Anterior cingulate cortex (tissue), 58 donors: ENCODE measurements around the gene CDC45.
A peak's percentile ranks its signal among the peaks of the same experiment; 100 is the strongest.
"Not testable (repeated sequence)": the region's sequence is repeated elsewhere in the genome, so short reads cannot be mapped to it uniquely, and the experiment has no call there.

Experiments used
- DNase-seq, 58 donors: peaks; one replicate each; lab custom pipeline; 2025; lab: John Stamatoyannopoulos, UW

Gene CDC45, protein sequence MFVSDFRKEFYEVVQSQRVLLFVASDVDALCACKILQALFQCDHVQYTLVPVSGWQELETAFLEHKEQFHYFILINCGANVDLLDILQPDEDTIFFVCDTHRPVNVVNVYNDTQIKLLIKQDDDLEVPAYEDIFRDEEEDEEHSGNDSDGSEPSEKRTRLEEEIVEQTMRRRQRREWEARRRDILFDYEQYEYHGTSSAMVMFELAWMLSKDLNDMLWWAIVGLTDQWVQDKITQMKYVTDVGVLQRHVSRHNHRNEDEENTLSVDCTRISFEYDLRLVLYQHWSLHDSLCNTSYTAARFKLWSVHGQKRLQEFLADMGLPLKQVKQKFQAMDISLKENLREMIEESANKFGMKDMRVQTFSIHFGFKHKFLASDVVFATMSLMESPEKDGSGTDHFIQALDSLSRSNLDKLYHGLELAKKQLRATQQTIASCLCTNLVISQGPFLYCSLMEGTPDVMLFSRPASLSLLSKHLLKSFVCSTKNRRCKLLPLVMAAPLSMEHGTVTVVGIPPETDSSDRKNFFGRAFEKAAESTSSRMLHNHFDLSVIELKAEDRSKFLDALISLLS

DNA sequence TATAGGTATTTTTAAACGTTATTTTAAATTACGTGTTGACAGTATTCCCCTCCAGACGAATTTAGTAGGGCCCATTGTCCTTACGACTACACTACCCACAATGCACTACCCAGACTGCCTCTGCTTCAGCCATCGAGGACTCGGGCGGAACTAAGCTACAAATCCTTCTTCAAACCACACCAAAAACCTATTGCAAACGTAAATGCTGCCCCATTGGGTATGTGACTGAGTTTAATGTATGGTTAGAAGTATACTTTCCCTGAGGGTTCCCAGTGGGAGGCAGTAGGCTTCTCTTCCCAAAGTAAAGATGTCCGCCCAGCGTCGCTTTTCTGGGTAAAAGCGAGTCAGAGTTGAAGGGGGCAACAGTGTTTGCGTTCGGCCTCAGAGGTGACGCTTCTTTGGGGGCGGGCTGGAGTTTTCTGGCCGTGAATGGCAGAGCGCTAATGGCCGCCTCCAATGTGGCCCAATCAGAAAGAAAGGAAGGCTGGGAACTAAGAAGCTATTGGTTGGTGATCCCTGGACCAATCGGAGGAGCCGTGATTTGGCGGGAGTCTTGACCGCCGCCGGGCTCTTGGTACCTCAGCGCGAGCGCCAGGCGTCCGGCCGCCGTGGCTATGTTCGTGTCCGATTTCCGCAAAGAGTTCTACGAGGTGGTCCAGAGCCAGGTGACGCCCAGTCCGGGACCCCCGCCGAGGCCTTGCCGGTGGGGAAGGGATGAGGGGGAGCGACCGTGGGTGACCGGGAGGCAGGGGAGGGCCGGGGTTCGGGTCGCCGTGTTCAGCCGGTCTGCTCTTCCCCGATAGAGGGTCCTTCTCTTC is at the start of gene CDC45:
Gene CDC45, plus strand, starts transcription at position 566 of the 818 bp plus-strand sequence. Its CDS starts 49 bp downstream, at position 615.
- DNase-seq = peak; percentile 66 to 98 (median 95)

- DNase-seq = peak in 4 of 58 donors; percentile 8 to 27 (median 24)
These were observed 49.5 kb upstream of the CDC45 start for GRCh38 chr22:19429950-19430889.

DNA sequence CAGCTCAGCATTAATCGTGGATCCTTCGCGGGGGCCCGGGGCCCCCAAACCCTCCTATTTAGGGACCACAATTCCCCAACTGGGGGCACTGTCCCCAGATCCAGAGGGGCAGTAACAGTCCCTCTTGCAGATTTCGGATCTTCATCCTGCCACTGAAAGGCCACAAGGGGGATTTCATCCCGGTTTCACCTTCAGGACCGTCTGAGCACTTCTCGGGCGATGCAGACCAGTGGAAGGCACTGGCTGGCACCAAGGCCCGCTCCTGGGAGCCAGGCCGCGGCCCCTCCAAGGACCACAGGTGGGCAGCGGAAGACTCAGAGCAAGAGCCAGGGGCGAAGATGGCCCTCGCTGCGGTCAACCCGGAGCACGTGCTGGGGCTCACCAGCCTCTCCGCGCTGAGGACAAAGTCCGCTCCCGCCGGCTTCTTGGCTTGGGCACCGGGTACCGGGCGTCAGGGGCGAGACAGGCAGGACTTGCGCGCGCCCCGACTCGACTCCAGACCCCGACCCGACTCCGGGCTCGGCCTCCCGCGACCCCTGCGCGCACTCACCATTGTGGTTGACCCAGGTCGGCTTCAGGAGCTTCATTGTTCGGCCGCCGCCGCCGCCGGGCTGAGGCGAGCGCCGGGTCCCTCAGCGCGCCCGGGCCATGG is 48.7 kb upstream of the CDC45 start:
- peak in 9 of 58 donors; percentile 16 to 36 (median 24) for DNase-seq

- DNase-seq = peak in 57 of 58 donors; percentile 48 to 91 (median 81)
These were observed 48.0 kb upstream of the CDC45 start, which contains the start of gene HIRA for GRCh38 chr22:19431649-19432132. HIRA (minus strand) TSS chr22:19431733; CDS start chr22:19431476, 257 bp downstream.

- peak; percentile 76 to 97 (median 93) for DNase-seq
These were observed 47.4 kb upstream of the CDC45 start, which contains the start of gene MRPL40 for GRCh38 chr22:19432133-19432851. MRPL40 (plus strand) TSS chr22:19432545; CDS start chr22:19432555, 10 bp downstream.

DNA sequence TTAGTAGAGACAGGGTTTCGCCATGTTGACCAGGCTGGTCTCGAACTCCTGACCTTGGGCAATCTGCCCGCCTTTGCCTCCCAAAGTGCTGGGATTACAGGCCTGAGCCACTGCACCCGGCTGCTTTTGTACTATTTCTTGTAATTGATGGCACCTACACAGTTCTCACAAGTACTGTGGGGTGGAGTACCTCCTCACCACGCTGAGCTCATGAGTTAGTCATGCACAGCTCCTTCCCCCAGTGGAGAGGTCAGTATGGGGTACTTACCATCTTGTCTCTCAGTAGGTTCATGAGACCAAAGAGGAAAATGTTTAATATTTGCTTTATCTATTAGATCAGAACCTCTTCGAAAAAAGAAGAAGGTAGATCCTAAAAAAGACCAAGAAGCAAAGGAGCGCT is 45.3 kb upstream of the CDC45 start:
- DNase-seq = no peak

- no peak for DNase-seq
These were observed 44.7 kb upstream of the CDC45 start for GRCh38 chr22:19434829-19435580.

GRCh38 chr22:19436444-19437161 is 43.1 kb upstream of the CDC45 start:
- DNase-seq = not testable (repeated sequence)

GRCh38 chr22:19438298-19438697 is 41.4 kb upstream of the CDC45 start:
- DNase-seq = no peak

DNA sequence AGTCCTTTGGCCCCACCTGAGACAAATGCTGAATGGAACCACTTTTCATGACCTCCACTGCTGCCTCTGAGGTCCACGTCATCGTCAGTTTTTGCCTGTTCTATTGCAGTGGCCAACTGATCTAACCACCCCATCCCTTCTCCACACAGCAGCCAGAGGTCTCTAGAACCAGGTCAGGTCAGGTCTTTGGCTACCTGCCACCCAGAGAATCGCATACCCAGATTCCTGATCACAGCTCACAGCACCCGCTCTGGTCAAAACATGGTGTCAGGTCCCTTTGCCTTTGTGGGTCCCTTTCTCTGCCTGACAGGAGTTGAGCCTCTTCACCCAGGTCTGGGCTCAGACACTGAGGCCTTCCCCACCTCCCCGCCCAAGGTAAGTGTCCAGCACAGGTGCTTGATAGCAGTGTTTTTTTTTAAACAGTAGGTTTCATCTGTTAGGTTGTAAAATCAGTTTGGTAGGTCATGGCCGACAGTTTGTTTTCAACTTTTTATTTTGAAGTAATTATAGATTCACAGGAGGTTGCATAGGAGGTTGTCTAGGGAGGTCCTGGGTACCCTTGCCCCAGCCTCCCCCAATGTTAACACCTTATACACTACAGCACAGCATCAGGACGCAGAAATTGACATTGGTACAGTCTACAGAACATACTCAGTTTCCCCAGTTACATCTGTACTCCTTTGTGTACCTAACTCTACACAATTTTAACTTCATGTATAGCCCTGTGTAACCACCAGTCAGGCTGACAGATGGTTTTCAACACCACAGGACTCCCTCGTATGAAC is 39.1 kb upstream of the CDC45 start:
- no peak for DNase-seq

DNA sequence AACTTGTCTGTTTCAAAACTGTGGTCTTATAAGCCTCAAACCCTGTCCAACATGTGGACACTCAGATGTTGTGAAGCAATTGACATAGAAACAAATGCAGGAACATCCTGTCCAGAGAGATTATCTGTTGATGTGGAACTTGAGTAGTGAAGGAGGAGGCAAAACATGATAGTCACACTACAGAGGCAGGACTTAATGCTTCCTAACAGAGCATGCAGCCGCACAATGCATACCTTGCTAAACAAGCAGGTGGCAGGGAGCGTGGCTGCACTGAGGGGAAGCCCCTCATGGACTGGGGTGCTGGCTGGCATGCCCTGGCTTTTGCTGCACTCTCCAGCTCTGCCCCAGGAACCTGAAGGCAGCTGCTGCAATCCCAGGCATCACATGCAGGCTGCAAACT is 37.6 kb upstream of the CDC45 start:
- DNase-seq = no peak

DNA sequence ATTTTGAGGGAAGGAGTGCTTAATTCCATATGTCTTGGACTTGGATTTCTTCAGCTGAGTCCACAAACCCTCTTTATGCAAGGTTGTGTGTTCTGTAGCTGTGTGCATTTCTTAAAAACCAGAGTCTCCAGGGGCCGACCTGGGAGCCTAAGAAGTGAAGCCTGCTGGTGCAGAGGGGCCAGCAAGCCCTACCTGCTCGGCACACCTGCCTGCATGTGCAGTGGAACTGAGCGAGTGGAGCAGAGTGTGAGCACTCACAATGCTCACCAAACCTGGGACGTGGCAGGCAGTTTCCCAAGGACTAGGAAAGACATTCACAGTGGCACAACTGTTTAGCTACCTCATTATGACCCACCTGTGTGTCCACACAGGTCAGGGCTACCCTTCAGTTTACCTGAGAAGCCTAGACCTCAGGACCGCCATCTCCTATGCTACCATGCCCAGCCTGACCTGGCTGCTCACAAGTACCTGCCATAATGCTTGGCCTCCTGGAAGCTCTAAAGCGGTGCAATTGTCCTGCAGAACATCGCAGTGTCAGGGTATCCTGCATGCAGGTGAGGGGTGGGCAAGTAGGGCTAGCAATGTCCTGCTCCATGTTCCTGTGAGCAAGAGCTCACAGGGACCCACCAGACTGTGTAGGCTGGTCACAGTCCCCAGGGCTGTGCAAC is 36.0 kb upstream of the CDC45 start:
- no peak for DNase-seq

GRCh38 chr22:19445279-19445982 is 34.3 kb upstream of the CDC45 start:
- DNase-seq = not testable (repeated sequence)

GRCh38 chr22:19446603-19447329 is 33.0 kb upstream of the CDC45 start:
- no peak for DNase-seq
